Stimulated activated CD4-positive, alpha-beta T cell treated with anti-CD3 and anti-CD28 coated beads, Interleukin-4, amount 100 ng/mL, for 48 hours (primary cell): ENCODE data around the gene CCDC24.

Source experiments
- DNase-seq, 2 donors: peaks; one replicate each; pipeline ENCODE4 v3.0.0-alpha.2; 2020; ENCODE audit warnings: low read depth in 2 of 2

Gene CCDC24

GRCh38 chr1:44024031-44024902 is 32.9 kb downstream of the CCDC24 start:
- no peak for DNase-seq

GRCh38 chr1:44024903-44025525 is 33.6 kb downstream of the CCDC24 start:
- no peak for DNase-seq

GRCh38 chr1:44025816-44026215 is 34.4 kb downstream of the CCDC24 start:
- DNase-seq: no peak

GRCh38 chr1:44027320-44027719 is 35.9 kb downstream of the CCDC24 start:
- no peak for DNase-seq

GRCh38 chr1:44029260-44029910 is 38.0 kb downstream of the CCDC24 start:
- DNase-seq: no peak

DNA sequence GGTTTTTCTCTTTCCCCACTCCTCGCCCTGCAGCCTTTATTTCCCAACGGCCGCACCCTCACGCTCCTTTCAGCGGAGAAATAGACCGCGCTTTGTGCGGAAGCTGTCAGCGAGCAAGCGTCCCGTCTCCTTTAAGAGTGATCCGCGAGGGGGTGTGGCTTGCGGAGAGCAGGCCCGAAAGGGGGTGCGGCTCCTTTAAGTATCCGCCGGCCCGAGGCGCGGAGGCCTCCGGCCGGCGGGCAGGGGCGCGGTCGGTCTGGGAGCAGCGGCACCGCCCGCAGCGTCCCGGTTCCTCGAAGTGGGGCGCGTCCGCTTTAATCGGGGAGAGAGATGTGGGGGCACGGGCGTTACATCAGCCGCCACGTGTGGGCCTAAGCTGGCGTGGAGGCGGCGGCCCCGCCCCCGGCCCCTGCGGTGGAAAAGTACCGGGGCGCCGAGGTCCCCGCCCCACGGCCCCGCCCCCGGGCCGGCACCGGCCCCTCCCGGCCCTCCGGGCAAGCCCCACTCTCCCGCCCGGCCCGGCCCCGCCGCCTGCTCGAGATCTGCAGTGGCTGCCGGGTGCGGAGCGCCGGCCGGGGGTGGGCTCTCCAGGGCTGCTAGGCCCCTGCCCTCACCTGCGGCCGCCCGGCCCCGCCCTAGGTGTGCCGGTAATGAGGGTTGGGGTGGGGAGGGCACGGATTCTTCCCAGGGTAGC is 38.7 kb downstream of the CCDC24 start:
- DNase-seq: peak; percentile 80 to 89

- DNase-seq: peak; percentile 25 to 28
These were observed 39.3 kb downstream of the CCDC24 start for GRCh38 chr1:44030605-44031251.

GRCh38 chr1:44031252-44032169 is 40.1 kb downstream of the CCDC24 start, which contains the start of gene SLC6A9:
SLC6A9 (minus strand) TSS chr1:44031462; CDS start chr1:44024277, 7,185 bp downstream.
- DNase-seq: peak; percentile 30

DNA sequence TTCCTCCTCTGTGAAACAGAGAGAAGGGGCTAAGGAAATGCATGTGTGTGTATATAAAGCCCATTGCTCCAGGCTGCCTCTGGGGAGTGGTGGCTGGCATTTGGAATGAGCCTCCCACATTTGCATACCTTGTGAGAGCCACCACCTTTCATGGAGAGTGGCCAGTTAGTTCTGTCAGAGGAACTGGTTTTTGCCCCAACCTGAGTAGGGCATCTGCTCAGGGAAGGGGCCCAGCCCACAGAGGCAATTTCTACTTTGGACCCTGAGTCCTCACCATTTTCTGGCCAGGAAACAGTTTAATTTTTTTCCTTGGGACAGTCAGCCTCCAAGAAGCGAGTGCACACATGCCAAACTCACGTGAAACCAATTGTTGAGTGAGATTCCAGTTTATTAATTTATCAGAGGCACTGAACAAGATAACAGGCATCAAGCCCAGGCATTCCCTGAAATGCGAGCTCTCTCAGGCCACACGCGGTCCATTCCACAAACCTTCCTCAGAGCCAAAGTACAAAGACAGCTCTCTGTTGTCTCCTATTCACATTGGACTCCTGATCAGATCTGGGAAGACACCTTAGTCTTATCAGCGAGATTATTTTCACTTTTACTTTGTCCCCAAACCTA is 40.9 kb downstream of the CCDC24 start:
- no peak for DNase-seq

- DNase-seq: no peak
These were observed 41.7 kb downstream of the CCDC24 start for GRCh38 chr1:44033041-44033575.

- DNase-seq: no peak
These were observed 42.4 kb downstream of the CCDC24 start for GRCh38 chr1:44033756-44034155.

DNA sequence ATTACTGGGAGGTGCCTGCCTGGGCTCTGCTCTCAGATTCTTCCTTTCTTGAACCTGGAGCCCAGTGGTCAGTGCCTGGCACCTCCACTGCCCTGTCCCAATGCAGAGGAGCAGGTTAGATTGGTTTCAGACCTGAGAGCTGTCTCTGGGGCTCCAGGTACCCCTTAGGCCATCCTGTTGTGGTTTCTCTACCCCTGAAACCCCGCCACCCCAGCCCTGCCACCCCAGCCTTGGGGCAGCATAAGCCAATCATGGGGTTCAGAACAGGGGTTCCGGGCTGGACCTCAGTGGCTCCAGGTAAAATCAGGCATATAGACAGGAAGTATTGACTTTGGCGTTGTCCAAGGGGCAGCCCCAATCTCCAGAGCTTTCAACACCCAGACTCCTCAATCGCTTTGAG is 43.0 kb downstream of the CCDC24 start:
- no peak for DNase-seq

DNA sequence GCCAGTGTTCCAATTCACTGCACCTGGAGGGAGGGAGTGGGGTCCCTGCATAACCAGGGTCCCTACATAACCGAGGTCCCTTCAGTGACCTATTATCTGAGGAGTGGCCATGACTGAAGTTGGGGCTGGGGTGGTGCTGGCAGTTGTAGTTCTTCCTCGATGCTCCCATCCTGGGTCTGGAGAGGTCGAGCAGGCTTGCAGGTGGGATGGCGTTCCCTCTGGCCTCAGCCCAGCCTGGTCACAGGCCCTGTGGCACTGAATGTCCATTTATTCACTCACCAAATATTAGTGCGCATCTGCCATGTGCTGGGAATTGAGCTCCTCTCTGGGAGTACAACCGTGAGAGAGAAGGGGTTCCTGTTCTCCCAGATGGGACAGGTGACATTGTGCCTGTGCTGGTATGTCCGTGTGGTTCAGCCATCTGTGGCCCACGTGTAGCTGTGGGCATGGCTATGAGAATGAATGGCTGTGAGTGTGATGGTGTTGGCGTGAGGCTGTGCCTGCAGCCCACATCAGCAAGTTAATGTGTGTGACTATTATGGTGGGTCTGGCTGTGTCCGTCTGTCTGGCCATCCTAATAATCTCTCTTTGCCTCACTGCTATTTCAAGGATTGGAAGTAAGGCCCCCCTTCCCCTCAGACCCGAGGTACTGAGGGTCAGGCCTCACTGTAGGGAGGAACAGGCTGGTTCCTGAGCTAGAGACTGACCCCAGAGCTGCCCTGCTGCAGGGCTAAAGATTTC is 43.7 kb downstream of the CCDC24 start:
- DNase-seq: no peak

DNA sequence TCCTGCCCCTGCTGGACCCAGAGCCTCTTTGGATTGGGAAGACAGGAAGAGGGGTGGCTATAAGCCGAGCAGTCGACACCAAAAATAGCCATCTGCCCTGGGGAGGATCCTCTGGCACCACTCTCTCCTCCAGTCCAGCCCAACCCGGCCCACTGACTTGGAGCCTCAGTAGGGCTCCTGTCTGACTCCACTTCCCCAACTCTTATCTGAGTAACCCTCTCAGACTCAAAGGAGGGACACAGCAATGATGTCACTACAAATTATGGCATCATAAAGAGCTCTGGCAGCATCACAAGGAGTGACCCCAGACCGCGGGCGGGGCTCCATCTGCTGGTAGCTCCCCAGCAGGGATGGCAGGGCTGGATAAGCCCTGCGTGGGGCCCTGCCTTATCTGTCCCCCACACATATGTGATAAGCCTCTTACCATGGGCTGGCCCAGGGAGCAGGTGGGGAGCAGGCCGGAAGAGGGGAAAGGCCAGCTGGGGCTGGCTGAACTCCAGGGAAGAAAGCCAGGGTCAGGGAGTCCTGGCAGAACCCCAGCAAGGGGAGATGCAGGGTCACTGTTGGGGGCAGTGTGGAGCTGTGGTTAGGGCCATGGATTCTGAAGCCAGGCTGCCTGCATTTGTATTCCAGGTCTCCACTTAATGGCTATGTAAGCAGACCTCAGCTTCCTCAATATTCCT is 44.5 kb downstream of the CCDC24 start:
- DNase-seq: no peak

GRCh38 chr1:44036409-44037139 is 45.2 kb downstream of the CCDC24 start:
- peak; percentile 50 to 60 for DNase-seq

GRCh38 chr1:44037154-44037553 is 45.8 kb downstream of the CCDC24 start:
- no peak for DNase-seq

GRCh38 chr1:44038876-44039657 is 47.7 kb downstream of the CCDC24 start:
- DNase-seq: no peak
